GM19193 (cell line): ENCODE data around the gene LPP.

ENCODE experiments used
- POLR2A ChIP-seq: IDR thresholded peaks from 4 replicates; pipeline ENCODE4 v1.6.1; 2011; ENCODE audit not compliant: insufficient read depth, insufficient read length; ENCODE audit errors: extremely low read depth

Gene LPP

DNA sequence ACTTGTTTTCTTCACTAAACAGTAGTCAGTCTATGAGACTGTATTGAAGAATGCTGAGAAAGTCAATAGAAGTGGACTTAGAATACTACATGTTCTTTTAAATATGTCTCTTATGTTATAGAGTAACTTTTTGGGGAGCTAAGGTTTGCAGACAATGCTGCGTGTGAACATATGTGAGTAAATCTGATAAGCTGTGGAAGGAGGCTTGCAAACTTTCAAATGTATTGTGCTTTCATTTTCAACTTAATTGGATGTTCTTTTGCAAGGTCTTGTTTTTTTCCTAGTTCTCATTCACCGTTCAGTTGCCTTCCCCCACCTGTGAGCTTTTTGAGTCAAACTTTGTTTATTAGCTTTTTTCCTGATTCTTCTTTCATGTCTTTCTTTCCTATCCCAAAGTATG is 176.2 kb downstream of the LPP start:
- TF ChIP-seq POLR2A = no peak

DNA sequence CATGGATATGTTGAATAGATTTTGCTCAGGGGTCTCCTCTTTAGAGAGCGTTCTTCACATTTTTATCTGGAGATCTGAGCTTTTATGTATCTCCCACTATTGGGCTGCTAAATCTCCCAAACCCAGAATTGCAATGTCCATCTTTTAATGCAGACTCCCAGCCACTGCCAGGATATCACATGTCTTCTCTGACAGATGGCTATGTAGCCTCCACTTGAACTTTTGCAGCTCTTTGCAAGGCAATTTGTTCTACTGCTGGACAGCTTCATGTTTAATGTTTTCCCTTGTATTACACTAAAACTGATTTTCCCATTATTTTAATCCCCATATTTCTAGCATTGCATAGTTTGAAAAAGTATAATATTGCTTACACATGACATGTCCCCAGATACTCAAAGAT is 177.2 kb downstream of the LPP start:
- TF ChIP-seq POLR2A = no peak

DNA sequence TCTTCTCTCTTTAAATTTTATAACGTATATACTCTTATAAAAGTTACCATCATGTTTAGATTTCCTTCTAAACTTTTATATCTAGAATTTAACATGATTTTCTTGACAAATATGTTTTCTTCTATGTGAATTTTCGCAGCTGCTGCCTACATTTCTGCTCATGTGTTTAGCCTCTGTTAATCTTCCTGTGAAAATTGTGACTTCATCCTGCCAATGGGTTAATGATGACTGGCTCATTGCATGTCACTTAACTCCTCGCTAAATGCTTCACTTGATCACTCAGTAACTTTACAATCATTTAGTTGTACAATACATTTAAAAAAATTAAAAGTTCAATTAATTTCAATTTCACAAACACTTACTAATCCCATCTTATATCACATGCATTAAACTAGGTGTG is 178.1 kb downstream of the LPP start:
- no peak for TF ChIP-seq POLR2A

- TF ChIP-seq POLR2A = no peak
Measured at GRCh38 chr3:188335656-188336055, 181.7 kb downstream of the LPP start.

- no peak for TF ChIP-seq POLR2A
Measured at GRCh38 chr3:188336178-188336577, 182.2 kb downstream of the LPP start.

DNA sequence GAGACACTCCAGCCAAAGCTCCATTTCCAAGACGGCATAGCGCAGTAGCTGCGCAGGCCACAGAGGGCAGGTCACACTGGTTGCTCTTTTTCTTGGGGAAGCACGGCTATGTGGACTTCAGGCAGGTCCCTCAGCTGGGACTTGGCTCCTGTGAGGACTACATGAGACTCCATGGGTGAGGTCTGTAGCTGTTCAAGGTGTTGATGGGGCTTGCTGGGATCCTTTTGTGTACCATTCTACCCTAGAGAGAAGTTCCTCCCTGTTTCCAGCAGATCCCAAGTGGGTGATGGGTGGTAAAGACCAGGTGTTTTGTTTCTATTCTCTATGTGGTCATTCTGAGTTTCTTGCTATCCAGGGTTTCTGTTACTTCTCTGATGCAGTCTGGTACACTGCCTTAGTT is 183.3 kb downstream of the LPP start:
- TF ChIP-seq POLR2A = no peak

DNA sequence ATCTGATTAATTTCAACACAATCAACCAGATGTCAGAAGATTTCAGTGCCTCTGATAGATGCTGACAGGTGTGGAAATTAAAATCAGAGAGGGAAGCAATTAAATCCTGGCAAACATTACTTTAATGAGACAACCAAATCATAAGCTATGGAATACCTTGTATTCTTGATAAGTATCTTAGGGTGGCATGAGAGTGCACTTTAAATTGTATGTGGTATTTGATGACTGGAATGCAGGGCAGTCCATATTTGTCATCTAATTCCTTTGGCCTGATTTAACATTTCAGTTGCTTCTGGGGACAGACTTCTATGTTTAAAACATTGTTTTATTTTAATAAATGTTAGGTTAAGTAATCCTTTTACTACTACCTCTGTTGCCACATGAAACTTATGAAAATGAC is 184.1 kb downstream of the LPP start:
- no peak for TF ChIP-seq POLR2A

- no peak for TF ChIP-seq POLR2A
Measured at GRCh38 chr3:188339410-188340295, 185.7 kb downstream of the LPP start.

DNA sequence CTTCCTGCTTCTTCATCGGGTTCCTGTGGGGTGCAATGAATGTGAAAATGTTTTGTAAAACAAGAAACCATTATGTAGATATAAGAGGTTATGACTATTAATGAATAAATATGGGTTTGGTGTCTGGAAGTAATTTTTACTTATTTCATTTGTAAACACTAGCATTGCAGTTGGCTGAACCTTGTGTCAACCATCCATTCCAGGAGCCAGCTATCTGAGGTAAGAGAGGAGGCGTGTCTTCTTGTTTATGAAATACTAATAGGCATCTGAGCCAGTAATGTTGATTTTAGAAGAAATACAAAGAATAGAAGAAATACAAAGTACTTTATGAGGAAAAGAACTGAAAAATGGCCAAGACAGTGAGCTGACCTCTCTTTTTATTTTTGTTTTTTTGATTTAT is 187.5 kb downstream of the LPP start:
- TF ChIP-seq POLR2A = no peak

DNA sequence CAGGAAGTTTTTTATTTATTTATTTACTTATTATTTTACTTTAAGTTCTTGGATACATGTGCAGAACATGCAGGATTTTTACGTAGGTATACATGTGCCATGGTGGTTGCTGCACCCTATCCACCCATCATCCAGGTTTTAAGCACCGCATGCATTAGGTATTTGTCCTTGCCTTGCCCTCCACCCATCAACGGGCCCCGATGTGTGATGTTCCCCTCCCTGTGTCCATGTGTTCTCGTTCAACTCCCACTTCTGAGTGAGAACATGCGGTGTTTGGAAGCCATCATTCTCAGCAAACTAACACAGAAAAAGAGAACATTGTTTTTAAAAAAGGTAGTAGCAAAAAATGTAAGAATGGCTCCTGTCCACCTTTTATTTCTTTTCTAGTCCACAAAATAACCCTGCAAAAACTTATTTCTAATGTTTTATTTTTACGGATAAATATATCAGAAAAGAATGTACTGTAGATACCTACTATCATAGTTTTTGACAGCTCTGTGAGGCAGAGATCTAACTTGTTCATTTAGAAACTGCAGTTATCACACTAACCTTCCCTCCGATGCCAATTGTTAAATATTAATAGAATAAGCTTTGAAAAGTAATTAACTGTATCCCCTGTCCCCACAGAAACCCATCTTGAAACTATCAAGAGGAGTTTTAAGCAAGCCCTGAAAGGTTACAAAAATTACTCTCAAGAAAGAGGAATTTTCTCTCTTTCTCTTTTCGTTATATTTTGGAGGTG is 189.2 kb downstream of the LPP start:
- no peak for TF ChIP-seq POLR2A

GRCh38 chr3:188343894-188344293 is 189.9 kb downstream of the LPP start:
- no peak for TF ChIP-seq POLR2A

DNA sequence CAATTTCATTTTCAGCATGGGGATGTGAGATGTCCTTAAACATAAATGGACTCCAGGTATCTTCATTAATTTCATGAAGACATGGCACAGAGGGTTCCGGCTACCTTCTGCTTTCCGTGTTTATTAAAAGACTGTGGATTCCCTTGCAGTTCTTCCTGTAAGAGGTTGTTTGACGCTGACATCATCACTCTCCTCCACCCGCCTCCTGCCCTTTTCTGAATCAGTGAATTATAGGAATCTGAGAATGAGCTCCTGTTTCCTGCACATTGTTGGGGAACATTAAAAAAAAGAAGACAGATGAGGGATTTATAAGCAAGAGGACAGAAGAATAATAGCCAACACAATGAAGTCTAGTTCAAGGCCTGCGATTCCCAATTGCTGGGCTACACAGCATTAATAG is 191.3 kb downstream of the LPP start:
- TF ChIP-seq POLR2A = no peak

DNA sequence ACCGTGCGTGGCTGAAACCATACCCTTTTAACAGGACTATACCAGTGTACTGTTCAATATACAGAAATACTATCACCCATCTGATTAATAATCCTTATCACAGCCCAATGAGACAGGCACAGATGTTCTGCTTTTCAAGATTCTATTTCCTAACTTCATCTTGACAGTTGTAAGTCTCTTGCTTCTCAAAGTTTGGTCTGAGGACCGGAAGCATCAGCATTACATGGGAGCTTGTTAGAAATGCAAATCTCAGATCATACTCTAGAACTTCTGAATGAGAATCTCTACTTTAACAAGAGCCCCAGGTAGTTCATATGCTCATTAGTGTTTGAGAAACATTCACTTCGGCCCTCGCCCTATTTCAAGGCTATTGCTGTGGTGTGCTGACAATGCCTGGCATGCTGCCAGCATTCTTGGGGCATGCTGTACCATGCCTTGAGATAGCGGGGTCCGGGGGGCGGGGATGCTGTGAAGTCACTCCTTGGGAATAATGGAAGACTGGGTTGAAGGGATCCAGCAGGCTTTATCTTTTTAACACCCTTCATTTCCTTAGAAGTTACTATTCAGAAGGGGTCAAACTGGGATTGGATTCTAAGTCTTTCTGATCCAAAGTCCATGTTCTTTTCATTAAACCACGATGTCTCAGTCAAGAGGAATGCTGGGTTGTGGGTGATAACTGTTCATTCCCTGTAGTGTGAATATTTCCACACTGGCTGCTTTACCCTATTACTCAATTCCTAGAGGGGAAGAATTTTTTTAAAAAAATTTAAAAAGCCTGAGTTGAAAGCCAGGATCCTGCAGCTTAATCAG is 194.7 kb downstream of the LPP start:
- TF ChIP-seq POLR2A = no peak

DNA sequence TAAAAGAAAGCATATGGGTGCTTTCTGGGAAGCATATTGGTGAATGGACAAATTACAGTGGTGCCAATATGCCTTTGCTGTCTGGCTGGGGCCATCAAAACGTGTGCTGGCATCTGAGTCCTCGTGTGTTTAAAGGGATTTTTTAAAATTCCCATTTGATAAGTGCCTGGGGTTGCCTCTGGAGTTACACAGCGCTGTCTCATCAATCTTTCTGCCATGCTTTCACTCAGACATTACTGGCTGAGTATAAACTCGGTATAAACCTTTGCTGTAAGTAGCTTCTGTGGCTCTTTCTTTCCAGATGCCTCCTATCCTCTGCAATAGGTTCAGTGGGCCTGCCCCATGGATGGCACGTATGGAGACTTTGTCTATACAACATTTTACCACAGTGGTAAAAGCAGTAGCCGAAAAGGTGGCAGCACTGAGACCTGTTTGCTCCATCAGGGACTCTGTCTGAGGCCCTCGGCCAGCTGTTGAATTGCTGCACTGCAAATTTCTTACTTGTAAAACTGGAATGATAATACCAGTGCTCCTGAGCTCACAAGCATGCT is 195.5 kb downstream of the LPP start:
- no peak for TF ChIP-seq POLR2A

DNA sequence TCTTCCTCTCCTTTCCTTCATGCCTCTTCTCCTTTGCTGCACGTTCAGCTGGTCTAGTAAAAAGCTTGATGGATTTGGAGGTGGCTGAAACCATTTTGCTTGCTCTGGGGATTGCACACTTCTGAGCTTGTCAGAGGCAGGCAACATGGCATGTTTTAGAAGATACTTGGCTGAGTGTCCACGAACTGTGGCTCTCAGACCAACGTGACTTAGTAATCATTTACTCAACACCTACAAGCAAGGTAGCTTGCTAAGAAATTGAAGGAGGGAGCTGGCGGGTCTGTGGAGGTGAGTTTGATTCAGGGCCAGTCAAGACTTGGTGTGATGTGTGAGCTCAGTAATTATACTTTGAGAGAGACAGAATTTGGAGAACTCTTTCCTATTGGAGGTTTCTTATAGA is 196.0 kb downstream of the LPP start:
- TF ChIP-seq POLR2A = no peak
